NCI-H1436 (cell line): ENCODE data around the gene CENPB.
A peak's percentile ranks its signal among the peaks of the same experiment; 100 is the strongest.
"Not testable (repeated sequence)": the region's sequence is repeated elsewhere in the genome, so short reads cannot be mapped to it uniquely, and the experiment has no call there.

ENCODE experiments used
- DNase-seq: peaks from one replicate; lab custom pipeline; 2025; lab: John Stamatoyannopoulos, UW

CENPB gene

GRCh38 chr20:3786665-3787323 is at the start of gene CENPB:
CENPB (minus strand) TSS chr20:3786740; CDS start chr20:3786483, 257 bp downstream.
- DNase-seq: peak; percentile 80

GRCh38 chr20:3836132-3836531 is 49.6 kb upstream of the CENPB start:
- no peak for DNase-seq

DNA sequence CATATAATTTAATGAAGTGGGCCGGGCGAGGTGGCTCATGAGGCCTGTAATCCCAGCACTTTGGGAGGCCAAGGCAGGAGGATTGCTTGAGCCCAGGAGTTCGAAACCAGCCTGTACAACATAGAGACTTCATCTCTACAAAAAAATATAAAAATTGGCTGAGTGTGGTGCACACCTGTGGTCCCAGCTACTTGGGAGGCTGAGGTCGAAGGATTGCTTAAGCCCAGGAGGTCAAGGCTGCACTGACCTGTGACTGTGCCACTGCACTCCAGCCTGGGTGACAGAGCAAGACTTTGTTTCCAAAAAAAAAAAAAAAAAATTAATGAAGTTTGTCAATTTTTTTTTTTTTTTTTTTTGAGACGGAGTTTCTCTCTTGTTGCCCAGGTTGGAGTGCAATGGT is 43.4 kb upstream of the CENPB start:
- not testable (repeated sequence) for DNase-seq

DNA sequence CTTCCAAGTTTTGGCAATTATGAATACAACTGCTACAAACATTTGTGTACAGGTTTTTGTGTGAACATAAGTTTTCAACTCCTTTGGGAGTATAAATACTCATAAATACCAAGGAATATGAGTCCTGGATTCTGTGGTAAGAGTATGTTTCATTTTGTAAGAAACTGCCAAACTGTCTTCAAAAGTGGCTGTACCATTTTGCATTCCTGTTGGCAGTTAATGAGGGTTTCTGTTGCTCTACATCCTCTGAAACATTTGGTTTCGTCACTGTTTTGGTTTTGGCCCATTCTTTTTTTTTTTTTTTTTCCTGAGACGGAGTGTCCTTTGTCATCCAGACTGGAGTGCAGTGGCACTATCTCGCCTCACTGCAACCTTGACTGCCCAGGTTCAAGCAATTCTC is 42.3 kb upstream of the CENPB start:
- no peak for DNase-seq

DNA sequence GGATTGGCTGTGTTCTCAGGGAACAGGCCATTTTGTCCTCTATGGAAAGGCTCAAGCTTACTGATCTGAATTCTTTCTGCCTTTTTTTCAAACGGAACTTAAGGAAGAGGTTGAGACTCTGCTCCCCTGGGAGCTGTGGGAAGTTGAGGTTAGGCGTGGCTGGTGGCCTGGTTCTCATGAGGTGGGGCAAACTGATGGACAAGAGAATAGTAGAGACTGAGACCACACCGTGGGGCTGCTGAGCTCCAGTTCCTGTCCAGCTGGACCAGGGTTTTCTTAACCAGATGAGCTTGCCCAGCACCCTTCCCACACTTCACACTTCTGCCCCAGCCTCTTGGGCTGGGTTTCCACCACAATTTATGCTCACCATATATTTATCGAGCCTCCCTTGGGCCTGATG is 39.9 kb upstream of the CENPB start:
- DNase-seq: no peak

DNA sequence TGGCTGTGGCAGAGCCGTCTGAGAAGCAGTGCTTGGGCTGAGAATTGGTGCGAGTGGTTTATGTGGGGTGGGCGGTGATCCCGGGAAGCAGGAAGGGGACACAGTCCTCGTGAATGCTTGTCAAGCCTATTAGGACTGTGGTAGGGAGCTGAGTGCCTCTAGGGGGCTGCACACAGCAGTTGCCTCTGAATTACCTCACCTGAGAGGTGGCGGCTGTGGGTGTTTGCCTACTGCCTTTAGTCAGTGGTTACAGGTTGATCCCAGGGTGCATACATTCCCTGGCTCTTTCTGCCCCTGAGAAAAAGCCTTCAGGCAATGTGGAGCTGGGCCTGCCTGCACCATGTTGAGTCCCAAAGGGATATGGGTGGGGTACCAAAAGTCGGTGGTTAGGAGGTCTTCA is 39.0 kb upstream of the CENPB start:
- no peak for DNase-seq

DNA sequence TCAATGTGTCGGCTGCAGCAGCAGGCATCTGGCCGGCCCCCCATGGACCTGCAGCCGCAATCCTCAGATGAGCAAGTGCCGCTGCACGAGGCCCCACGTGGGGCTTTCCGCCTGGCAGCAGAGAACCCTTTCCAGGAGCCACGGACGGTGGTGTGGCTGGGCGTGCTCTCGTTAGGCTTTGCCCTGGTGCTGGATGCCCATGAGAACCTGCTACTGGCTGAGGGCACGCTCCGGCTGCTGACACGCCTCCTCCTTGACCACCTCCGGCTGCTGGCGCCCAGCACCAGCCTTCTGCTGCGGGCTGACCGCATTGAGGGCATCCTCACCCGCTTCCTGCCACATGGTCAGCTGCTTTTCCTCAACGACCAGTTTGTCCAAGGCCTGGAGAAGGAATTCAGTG is 37.3 kb upstream of the CENPB start:
- no peak for DNase-seq

- DNase-seq: no peak
Measured at GRCh38 chr20:3821996-3822395, 35.5 kb upstream of the CENPB start.

DNA sequence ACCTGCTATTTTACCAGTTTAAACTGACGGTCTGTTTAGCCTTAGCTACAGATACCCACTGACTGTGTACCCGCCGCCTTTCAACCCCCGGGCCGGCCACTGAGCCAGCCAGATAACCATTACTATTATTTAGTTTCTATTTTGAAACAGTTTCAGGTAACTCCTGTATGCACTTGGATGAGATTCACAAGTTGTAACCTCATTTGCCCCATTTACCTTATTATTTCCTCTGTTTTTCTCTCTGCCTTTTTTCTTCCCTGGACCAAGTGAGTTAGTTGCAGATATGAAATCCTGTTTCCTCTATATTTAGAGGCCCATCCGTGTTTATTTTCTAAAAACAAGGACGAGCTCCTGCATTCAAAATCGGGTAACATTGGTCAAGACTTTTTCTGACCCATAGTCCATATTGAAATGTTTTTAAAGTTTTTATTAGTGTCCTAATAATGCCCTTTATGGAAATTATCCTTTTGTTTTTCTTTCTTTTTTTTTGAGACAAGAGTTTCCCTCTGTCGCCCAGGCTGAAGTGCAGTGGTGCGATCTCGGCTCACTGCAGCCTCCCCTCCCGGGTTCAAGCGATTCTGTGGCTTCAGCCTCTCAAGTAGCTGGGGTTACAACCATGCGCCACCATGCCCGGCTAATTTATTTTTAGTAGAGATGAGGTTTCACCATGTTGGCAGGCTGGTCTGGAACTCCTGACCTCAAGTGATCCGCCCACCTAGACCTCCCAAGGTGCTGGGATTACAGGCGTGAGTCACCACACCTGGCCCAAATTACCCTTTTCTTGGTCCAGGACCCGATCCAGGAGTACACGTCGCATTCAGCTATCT is 34.6 kb upstream of the CENPB start:
- no peak for DNase-seq

DNA sequence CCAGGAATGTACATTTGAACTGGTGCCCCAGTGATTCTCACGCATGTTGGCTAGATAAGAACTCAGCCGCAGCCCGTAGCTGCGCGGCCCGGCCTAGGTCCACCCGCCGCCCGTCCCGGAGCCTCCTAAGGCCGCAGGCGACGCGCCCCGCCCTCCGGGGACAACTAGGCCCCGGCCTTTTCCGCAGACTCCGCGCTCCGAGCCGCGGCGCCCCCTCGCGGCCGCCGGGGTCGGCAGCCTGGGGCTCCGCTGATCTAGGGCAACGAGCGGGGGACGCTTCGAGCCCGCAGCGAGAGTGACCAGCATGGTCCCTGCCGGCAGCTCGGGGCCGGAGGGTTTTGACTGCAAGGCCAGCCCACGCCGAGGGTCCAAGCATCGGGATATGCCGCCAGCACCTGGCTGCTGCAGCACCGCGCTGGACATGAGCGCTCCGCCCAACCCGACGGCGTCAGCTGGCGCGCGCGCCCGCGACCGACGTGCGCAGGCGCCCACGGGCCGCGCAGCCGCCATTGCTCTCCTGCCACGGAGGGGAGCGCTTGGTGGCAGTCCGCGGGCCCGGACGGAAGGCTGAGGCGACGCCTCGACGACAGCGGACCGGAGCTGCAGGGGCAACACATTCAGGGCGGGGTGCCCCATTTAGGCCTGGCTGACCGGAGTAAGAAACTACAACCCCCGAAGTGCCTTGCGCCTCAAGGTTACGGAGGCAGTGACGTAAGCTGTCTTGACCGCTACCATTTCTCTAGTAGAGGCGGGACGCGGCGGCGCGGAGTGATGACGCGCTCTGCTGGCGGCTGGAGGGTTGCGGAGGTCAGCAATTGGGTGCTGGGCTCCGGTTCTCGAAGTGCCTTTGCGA is 33.7 kb upstream of the CENPB start, which contains the start of gene AP5S1:
TSS of gene AP5S1 (plus strand) at position 500 of the 853 bp plus-strand sequence. CDS start 1,571 bp downstream, outside the sequence.
- peak; percentile 84 for DNase-seq

DNA sequence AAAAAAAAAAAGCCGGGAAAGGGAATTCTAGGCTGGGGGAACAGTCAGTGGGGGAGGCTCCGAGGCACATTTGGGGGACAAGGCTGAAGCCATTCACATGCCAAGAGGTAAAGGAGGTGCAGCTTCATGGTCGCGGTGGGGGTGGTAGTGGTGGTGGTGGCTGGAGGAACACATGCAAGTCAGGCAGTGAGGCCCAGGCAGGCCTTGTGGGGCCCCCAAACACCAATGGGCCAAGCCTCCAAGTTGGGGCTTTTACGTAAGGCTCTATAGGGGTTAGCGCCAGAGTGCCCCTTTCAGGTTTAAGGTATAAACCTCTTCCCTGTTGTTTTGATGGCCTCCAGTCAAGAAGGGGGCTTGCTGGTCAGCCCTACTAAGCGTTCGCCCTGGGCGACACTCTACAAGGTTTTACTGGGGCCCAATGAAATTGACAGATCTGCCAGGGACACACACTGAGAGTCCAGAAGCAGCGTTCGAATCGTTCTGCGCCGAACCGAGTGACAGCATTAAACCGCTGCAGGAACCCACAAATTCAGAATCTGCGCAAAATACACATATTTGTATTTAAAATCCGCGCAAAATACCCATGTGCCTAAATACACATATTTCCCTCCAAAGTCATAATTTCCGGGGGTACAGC is 33.0 kb upstream of the CENPB start:
- DNase-seq: no peak

DNA sequence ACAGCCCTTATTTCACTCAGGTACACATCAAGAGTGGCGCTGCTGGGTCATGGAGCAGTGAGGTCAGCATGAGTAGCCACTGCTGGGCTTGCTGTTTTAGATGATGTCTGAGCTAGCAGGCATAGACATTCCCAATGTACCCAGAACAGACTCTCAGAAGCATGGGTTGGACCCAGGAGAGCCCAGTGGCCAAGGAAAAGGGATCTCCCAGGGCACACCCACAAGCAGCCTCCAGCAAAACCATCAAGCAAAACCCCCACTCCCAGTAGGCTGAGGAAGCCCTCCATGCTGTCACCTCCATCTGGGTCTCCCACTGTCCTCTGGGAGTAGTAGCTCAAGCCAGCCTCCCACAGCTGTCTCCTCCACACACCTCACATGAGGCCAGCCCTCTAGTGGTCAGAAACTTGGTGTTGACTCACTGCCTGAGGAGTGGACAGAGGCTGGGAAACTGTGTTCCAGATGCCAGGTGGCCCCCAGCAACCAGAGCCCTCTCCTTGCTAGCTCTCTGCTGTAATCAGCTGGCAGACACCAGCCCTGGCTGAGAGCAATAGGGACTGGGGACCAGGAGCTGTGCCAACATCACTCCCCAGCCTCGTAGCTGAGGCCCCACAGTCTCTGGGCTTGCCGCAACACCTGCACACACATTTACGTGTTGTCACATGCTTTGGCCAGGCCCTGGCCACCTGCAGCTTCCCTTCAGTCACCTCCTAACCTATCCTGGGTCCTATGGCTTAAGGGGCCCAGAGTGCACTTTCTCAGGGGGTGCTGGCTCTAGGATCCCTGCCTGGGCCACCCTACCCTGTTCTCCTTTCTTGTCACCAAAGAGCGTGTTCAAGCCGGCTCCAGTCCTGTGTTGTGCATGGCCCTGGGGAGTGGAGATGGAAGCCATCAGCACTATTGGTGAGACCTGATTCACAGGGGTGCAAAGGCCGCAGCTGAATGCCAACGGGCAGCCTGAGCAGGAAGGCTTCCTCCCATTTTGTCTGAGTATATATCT is 31.9 kb upstream of the CENPB start:
- peak; percentile 51 for DNase-seq

DNA sequence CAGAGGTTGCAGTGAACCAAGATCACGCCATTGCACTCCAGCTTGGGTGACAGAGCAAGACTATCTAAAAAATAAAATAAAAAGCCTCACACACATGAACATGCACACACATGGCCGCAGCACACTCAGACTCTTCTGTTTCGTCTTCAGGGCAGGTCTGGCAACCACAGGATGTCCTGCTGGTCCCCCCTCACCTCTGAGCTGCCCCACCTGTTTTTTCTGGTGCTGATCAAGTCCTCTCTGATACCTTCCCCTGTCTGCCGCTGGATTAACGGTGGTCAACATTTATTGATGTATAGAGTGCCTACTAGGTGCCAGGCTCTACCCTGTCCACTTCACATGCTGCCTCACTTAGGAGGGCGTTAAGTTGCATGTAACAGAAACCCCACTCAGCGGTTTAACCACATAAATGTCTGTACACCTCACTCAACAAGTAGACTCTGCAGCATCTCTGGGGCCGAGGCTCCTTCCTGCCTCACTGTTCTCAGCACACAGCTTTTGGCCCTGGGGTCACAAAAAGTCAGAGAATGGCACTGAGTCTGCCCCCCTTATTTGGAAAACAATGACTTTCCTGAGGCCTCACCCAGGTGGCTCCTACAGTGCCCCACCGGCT is 29.3 kb upstream of the CENPB start:
- no peak for DNase-seq

DNA sequence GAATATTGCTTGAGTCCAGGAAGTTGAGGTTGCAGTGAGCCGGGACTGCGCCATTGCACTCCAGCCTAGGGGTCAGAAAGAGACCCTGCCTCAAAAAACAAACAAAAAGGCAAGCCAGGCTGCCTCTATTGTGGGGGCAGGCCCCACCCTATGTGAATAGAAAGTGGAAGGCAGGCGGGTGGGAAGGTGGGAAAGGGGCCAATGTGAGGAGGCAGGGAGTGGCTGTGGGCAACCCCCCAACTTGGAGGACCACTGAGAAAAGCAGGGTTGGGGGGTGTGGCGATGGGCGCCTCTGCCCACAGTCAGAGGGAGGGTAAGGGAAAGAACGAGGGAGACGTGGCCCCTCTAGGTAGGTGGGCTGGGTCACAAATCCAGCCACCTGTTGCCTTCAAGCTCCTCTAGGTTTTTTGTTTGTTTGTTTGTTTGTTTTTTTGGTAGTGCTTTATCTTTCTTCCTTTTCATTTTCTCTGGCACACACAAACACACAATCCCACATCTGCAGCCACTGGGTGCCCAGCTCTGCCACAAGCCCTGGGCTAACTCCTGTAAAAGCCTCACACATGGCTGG is 28.5 kb upstream of the CENPB start:
- DNase-seq: no peak

DNA sequence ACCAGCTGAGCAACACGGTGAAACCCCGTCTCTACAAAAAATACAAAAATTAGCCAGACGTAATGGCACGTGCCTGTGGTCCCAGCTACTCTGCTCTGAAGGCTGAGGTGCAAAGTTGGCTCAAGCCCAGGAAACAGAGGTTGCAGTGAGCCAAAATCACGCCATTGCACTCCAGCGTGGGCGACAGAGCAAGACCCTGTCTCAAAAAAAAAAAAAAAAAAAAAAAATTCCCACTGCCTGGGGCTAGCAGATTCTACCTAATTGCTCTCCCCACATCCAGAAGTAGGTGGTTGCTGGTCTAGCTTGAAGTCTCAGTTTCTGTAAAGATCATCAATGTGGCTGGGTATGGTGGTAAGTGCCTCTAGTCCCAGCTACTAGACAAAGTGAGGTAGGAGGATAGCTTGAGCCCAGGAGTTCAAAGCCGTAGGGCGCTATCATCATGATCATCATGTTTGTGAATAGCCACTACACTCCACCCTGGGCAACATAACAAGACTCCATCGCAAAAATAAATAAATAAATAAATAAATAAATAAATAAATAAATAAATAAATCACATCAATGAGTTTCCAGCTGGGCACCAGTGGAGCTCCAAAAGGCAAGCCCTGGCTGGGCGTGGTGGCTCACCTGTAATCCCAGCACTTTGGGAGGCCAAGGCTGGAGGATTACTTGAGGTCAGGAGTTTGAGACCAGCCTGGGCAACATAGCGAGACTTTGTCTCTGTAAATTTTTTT is 27.5 kb upstream of the CENPB start:
- DNase-seq: no peak

GRCh38 chr20:3812975-3813847 is 26.7 kb upstream of the CENPB start:
- no peak for DNase-seq

- no peak for DNase-seq
Measured at GRCh38 chr20:3812259-3812681, 25.7 kb upstream of the CENPB start.
